Right renal cortex interstitium (tissue), 3 donors: Measurements from ENCODE around the gene HIVEP3. TPM values are rescaled to one million over a fixed set of nuclear protein-coding genes. Genes with fewer than 3 reads are reported as not detected.
"Not testable (repeated sequence)": the region's sequence is repeated elsewhere in the genome, so short reads cannot be mapped to it uniquely, and the experiment has no call there.

Experiments used
- DNase-seq, 3 donors: peaks; one replicate each; pipeline ENCODE4 v3.0.0-alpha.2; 2013; ENCODE audit warnings: low read depth in 3 of 3, low spot score in 2 of 3
- polyA plus RNA-seq, 3 donors: library from polyadenylated mRNA; unstranded; fragments of 120-200 nt; gene quantifications; one replicate each; pipeline ENCODE4 v1.2.1, GENCODE V29; 2013; ENCODE audit not compliant: insufficient read length in 3 of 3

Gene HIVEP3
- polyA plus RNA-seq, 3 donors: 3.6 to 4.9 (median 4.0) TPM

DNA sequence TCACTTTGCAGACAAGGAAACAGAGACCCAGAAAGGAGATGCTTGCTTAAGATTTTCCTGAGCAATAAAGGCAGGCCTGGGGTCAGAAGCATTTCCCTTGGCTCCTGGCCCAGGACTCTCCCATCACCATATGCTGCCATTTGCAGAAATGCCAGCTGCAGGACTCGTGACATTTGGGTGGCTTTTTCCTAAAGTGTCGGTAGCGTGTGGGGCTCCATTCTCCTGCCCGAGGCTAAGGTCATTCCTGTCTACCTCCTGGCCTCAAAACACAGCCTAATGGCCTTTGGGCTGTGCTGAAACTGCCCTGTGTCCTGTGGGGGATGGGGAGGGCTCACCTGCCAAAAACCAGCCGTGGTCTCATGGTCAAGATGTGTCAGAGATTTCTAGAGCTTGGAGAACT, 218.1 kb downstream of the HIVEP3 start:
- no peak for DNase-seq

DNA sequence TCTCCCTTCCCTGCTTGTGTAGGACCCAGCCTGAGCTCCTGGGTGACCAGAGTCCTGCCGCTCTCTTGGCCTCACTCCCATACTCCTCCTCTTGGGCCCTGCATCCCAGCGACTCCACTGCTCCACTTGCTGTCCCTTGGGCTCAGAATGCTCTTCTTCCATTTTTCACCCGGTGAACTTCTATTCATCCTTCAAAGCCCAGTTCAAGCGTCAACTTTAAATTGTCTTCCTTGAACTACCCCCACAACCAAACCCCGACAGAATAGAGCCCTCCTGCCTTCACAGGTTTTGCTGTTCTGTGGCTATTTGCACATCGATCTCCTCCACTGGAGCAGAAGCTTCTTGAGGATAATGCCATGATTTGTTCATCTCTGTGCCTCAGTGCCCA, 218.9 kb downstream of the HIVEP3 start:
- no peak for DNase-seq

DNA sequence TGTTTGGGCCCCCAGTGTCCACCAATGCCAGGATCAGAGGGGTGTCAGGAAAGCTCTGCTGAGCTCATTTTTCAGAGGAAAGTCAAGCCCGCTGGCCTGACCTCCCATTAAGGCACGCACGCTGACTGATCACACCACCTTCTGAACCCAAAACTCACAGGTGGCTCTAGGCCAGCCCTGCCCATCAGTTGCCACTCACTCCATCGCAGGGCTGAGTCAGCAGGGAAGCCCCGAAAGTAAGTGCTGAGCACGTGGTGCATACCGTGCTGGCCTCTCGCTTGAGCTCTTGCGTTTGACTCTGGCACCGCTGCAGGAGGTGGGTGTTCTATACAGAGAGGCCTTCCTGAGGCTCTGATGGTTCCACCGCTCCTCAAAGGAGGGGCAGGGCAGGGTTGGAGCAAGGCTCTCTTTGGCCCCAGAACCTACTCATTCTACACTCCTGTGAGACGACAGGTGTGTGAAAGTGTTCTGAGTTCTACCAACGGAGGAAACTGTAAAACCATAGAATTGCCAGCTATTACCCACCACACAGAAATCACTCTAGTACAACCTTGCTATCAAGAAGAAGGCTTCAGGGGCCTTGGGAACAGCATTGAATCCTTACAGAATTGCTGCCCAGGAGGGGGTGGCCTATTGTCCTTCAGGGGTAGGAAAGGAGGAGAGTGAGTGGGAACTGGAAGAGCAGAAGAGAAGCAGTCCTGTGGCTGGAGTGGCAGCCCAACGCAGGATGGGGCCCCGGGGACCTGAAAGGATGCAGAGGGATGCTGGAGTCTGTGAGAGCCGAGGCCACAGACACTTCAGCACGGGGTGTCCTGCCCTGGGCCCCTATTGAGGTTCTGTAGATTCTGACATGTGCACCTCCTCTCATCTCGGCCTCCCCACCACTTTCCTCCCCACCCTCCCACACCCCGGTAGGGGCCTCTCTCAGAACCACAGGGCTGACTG, 219.5 kb downstream of the HIVEP3 start:
- no peak for DNase-seq

DNA sequence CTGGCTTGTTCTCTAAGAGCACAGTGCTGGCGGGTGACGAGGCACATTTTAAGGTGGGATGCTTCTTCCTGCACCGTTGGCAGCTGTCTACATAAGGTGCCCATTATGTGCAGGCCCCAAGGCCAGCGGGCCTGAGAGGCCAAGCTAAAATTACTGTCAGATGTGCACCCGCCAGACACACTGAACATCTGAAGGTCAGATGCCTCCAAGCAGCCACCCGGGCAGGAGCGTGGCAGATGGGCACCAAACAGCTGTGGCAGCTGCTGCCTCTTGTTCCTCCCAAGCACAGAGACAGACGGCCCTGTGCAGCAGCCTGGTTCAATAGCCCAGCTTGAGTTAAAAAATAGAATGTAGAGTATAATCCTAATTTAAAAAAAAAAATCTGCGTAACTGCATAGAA, 222.3 kb downstream of the HIVEP3 start:
- no peak for DNase-seq

DNA sequence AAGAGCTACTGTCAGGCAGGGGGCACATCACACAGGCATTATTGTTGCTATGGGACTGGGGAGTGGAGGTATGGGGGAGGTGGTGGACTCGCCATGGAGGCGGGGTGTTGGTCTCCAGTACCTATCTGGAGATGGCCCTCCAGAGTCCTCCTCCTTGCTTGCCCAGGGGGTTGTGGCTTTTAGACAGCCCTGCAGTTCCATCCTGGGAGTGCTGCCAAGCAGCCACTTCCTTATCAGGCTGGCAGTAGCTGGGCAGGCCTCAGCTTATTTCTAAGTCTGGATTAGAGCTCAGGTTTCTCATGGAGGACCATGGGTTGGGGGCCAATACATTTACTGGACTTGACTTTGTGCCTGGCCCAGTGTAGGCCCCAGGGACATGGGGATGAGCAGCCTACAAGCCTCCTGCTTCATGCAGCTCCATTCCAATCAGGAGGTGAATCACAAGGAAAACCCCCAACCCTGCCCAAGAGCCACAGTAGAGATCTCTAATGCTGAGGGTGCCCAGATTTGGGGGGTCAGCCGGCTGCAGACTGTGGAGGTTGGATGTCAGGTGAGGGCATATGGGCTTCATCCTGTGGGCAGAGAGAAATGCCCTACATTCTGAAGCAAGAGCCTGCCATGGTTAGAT, 223.5 kb downstream of the HIVEP3 start:
- no peak for DNase-seq

DNA sequence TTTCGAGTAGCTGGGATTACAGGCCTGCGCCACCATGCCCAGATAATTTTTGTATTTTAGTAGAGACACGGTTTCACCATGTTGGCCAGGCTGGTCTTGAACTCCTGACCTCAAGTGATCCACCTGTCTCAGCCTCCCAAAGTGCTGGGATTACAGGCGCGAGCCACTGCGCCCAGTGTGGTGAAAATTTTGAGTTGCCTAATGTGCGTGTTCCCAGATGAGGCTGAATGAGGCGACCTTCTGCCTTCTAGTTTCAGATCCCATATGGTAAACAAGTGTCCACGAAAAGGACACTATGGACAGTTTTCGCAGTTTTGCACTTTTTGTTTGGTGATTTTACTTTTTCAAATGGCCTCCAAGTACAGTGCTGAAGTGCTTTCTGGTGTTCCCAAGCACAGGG, 226.8 kb downstream of the HIVEP3 start:
- not testable (repeated sequence) for DNase-seq

DNA sequence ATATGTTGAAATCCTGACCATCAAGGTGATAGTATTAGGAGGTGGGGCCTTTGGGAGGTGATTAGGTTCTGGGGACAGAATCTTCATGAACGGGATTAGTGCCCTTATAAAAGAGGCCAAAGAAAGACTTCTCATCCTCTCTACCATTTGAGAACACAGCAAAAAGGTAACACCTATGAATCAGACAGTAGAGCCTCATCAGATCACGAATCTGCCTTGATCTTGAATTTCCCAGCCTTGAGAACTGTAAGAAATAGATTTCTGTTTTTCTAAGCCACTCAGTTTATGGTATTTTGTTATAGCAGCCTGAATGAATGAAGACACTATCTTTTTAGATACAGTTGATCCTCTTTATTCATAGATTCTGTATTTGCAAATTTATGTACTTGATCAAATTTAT, 227.3 kb downstream of the HIVEP3 start:
- no peak for DNase-seq

DNA sequence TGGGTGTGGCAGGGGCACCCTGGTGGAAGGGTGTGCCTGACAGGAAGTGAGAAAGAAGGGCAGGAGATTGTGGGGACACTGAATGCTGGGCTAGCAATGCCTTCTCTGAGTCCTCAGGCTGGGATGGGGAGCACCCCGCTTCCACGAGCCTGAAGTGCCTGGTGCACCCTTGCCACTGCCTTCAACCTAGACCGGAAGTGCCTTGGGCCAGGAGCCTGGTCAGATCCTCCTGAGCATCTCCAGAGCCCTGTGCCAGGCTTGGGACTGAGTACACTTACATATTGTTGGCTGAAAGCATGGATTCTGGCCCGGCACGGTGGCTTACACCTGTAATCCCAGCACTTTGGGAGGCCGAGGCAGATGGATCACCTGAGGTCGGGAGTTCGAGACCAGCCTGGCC, 228.4 kb downstream of the HIVEP3 start:
- no peak for DNase-seq

DNA sequence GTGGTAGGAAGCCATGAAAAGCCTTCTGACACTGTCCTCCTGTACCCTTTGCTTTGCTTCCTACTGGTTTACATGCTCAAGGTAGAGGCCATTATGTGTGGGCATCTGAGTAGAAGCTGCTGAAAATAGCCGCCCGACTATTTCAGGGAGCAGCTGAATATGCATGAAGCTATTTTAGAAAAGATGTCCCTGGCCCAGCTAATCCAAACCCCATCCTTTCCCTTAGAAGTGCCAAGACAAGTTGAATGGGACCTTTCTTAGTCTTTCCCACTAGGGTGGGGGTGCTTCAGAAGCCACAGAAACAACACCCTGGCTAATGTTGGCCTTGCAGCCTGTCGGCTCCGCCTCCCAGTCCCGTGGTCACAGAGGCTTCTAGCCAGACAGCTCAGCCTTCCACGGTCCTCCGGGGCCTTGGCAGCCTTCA, 229.2 kb downstream of the HIVEP3 start:
- no peak for DNase-seq

DNA sequence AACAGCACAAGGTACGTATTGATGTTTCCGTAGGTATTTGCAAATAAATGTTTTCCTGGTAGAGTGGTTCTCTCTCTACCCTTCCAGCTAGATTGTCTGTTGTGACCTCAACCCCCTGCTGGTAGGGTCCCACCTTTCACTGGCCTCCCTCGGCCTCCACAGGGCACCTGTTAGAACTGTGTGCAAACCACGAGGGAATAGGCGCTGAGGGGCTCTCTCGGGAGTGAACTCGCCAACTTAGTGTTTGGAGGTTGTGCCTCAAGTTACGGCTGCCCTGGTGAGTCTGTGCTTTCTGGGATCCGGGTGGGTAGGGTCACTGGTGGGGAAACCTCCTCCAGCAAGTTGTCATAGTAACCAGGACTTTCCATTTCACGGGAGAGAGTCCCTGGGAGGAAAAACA, 229.6 kb downstream of the HIVEP3 start:
- no peak for DNase-seq

DNA sequence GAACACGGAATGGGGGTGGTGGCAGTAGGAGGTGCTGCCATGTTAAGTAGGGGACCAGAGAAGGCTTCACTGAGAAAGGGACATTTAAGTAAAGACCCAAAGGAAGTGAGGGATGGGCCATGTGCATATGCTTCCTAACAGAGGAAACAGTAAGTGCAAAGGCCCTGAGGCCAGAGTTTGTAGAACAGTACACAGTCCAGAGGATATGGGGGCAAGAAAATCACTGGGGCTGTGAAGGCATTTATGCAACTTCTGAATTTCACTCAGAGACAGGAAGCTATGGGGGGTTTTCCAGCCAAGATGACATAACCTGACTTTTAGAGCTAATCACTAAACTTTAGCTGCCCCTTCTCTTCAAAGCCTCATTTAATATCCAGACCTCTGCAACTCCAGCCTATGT, 231.7 kb downstream of the HIVEP3 start:
- DNase-seq: no peak

DNA sequence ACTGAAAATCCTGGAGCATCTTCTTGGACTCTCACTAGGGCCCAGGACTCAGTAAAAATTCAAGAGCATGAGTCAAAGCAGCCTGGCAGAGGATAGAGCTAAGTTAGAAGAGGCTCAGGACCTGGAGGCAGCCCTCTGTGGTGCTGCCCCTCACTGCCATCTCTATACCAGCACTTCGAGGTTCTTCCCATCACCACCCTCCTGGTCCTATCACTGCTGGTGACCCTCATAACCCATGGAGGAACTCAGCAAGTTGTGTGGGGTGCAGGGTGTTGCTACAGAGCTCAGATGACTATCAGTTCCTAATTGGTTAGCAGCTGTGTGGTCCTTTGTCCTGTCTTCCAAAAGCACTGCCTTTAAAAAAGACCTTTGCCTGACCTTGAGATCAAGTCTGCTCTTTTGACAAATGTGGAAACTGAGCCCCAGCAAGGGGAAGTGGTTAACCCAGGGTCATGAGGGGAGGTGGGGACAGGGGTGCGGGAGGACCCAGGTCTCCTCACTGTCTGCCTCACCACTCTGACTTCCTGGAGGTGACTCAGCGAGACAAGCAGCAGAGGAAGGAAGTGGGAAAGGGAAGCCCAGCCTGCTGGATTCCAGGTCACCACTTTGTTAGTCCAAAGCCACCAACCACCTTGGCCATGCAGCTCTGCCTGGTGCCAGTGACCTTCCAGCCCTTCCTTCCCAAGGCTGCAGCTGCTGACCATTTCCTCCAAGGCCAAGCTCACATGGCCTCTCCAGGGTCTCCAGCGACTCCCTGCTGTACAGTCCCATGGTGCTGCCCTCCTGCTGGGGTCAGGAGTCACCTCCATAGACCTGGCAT, 234.8 kb downstream of the HIVEP3 start:
- no peak for DNase-seq

DNA sequence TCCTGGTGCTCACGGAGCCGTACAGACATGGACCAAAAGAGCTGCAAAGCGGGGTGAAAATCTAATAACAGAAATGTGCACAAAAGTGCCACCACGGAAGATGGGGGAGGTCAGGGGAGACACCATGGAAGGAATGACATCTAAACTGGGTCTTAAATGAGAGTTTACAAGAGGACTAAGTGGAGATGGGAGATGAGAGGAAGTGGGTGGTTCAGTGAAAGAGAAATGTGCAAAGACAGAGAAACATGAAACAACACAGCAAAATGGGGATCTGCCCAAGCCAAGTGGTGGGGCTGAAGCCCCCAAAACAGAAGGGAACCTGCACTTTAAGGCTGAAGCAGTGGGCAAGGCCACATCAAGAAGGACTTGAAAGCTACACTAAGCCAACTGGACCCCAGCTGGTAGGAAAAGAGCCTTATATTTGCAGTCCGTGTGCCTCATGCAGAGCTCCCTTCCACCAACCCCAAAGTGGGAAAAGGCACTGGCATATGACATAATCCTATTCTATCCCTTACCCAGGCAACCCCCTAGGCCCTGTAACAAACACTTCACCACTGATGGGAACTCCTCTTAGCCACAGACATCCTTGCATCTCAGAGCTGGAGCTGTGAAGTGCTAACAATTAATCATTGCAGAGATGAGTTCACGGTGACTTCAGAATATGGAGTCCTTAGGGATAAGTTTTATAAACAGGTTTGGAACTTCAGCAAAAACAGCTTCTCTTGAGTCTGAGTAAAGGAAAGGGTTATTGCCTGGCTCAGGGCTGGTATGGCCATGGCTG, 235.7 kb downstream of the HIVEP3 start:
- DNase-seq: no peak

DNA sequence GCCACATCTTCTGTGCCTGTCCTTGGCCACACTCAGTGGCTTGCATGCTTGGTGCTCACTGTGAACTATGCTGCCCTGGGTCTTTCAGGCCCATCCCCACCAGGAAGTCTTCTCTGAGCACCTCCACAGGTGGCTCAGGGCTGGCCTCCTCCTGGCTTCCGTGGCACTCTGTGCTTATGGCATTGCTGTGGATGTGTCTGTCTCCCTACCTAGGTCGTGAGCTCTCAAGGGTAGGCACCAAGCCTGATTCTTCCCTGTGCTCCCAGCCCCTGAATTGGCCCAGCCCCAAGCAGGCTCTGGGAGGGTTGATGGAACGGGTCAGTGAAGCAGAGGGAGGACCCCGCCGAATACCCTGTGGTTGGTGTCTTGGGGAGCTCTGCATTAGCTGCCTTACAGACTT, 236.6 kb downstream of the HIVEP3 start:
- DNase-seq: no peak

DNA sequence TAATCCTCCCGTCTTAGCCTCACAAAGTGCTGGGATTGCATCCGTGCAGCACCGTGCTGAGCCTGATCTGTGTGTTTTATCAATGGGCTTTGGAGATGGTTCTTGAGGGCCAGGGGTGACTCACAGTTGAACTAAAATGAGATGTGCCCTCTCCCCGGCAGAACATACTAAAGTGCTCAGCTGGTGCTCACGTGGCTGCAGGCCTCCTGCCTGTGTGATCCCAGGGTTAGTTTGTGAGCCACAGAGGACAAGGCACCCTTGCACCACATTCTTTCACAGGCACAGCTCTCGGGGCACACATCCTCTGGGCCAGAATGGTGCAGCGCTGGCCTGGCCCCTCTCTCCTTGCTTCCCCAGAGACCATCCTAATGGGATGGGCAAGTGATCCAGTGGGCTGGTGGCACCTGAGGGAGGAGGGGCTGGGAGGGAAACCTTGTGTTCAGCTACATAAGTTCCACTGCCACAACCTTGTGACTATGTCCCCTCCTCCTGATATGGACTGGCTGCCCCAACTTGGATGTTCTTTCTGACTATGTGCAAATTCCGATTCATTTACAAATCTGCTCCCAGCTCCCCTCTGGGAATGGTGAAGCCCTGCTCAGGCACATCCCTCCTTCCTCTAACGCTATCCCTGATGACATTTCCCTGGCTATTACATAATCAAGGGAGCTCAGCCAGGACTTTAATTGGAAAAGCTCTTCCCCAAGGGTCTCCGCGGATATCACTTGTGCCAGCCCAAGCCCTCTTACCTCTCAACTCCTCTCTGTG, 237.2 kb downstream of the HIVEP3 start:
- DNase-seq: no peak

DNA sequence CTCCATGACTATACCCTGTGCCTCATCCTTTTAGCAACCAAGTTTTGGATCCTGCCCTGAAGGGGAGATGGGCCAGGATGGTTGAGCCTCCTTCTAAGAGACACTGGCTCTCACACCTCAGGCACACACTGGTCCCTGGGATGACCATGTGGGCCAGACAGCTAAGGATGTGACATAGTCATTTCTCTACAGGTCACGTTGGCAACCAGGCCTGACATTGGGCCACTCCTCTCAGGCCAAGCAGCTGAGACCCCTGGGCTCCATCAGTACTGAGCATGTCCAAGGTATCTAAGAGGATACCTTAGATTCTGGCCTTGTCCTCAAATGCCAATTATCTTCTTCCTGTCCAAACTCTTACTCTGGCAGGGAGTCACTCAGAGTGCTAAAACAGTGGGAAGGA, 238.7 kb downstream of the HIVEP3 start:
- no peak for DNase-seq

DNA sequence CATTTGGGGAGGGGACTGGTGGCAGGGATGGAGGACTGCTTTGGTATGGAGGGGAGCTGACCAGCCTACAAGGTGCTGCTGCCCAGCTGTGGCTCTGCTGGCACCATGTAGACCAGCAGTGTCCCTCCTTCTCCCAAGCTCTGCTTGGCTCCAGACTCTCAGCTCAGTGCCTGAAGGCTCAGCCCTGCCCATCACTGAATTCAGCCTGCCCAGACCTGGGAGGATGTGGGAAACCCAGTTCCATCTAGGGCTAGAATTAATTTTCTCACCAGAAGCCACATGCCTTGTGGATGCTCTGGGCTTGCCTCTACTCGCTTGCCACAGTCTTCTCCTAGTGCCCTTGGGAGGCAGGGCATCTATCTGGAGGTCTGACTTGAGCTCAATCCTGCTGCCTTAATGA, 239.2 kb downstream of the HIVEP3 start:
- DNase-seq: no peak

DNA sequence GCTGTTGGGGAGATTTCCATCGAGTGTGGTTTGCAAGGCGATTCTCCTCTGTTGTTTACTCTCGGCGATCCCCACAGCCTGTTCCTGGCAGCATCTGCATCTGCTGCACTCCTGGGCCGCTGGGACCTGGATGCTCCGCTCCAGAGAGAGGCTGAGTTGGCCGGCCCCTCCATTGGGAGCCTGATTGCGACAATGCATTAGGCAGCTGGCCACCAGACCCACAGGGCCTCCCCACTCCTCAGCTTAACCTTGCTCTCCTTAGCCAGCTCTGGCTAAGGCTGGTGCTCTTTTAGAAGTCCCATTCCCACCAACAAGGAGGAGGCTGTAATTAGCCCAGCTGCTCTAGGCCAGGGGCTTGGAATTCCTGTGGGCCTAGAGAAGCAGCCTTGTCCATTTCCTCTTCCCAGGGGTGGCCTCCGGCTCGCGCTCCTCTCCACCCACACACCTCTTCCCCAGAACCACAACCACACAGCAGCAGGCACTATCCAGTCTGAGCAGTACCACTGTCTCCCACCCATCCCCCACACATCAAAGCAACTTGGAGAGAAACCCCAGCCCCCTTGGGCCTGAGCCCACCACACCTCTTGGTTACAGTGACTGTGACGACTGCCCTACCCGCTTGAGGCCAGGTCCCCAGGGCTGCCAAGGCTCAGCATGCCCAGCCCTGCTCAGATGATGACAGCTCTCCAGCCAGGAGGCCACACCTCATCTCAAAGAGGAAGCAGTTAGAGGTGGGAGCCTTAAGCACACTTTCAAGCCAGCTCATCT, 240.4 kb downstream of the HIVEP3 start:
- DNase-seq: no peak

DNA sequence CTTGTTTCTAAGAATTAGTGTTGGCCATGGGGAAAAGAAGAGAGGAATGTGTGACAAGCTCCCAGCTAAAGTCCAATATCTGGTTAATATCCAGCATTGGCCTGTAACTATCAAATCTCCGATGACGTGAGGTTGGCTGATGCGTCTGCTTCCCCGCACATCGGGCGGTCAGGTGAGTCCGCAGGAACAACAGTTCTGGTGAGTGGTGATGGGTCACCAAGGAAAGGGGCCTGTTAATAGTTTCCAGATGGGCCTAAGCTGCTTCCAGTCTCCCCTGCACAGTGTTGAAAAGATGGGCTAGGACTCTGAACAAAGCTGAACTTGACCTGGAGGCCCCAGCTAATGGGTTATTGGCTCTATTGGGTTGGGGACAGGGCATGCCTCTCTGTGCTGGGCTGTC, 241.1 kb downstream of the HIVEP3 start:
- no peak for DNase-seq
